Right renal cortex interstitium (tissue), 3 donors: ENCODE measurements around the gene GOLT1A. TPM values are rescaled to one million over a fixed set of nuclear protein-coding genes. Genes with fewer than 3 reads are reported as not detected.

ENCODE experiments used
- DNase-seq, 3 donors: peaks; one replicate each; pipeline ENCODE4 v3.0.0-alpha.2; 2013; ENCODE audit warnings: low read depth in 3 of 3, low spot score in 2 of 3
- polyA plus RNA-seq, 3 donors: library from polyadenylated mRNA; unstranded; fragments of 120-200 nt; gene quantifications; one replicate each; pipeline ENCODE4 v1.2.1, GENCODE V29; 2013; ENCODE audit not compliant: insufficient read length in 3 of 3

GOLT1A gene
- polyA plus RNA-seq, 3 donors: 2.8 to 4.1 (median 3.7) TPM

DNA sequence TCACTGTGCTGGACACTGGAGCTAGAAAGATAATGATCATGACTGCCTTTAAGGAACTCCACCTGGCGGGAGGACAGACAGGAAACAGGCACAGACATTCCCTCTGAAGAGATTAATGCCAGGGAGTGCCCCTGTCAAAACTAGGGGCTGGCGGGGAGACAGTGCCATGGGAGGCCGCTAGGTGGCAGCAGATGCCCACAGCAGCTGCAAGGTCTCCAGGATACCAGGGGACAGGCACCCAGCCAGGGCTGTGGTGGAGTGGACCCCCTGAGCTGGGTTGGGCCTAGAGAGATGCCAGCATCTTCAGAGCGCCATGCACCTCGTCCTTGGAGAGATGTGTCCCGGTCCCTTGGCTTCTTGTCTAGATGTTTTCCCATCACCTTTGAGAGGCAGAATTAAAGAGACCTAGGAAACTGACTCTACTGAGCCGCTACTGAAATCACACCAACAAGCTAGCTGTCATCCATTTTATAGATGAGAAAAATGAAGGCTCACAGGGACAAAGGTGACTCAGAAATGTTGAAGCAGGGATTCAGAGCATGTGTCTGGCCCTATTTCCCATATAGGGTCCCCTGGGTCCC is 51.2 kb downstream of the GOLT1A start:
- peak in 2 of 3 donors; percentile 49 to 60 for DNase-seq

DNA sequence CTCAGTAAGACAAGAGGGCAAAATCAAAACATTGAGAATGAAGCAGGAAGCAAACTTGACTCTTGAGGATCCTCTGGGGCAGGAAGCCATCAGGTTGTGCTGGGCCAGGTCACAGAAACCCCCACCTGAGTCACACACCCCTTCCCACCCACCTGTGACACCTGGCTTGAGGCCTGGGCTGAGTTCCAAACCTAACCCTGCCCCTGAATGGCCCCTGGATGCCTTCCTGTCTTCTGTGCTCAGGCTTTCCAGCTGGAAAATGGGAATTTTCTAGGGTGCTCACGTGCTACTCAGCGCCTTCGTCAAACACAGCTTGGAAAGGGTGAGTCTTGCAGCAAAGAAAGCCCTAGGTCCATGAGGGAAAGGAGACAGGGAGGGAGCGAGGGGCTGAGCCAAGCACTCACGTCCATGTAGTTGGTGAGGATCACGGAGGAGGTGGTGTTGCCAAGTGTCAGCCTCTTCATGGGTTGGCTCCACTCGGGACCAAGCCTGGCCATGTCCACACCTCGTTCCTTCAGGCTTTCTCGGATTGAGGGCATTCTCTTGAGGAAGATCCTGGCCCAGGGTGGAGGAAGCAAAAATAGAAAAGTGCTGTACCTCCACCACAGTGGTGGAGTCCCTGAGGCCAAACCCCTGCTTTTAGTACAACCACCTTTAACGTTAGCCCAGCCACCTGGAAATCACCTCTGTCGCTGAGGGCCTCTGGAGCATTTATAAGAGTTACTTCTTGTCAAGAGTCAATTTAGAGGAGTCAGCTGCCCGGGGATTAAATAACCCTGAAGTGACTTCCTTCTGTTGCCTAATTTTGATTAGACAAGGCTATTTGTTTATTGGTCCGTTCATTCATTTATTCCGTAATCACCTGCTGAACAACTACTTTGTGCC is 51.9 kb downstream of the GOLT1A start:
- DNase-seq: no peak

DNA sequence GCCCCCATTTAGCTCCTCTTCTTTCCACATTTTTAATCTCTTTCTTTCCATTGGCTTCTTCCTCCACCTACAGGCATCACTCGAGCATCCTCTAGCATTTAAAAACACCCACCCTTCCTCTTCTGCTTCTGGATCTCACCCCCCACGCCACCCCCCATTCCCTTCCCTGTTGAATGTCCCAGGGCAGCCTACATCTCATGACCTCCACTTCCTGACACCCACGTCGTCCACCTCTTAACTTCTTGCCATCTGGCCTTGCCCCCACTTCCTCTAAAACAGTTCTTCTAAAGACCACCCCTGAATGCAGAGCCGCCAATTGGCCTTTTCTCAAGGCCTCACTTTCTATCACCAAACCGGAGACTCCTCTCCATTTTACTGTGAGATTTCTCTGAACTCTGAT is 55.8 kb downstream of the GOLT1A start:
- DNase-seq: no peak

DNA sequence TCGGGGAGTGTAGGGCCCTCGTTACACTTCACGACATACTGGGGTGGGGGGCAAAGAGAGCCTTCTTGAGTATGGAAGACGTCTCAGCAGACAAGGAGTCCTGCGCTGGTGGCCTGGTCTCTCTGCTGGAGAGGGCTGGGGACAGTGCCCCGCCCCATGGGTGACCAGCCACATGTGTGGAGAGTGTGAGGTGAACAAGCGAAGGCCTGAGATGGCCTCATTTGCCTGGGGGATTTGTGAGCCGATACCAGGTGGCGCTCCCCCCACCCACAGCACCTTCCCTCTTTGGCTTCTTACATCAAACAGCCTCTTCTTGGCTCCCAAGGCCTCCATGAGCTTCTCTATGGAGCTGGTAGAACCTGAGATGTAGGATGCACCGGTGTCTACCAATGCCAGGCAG is 57.9 kb downstream of the GOLT1A start:
- DNase-seq: no peak

DNA sequence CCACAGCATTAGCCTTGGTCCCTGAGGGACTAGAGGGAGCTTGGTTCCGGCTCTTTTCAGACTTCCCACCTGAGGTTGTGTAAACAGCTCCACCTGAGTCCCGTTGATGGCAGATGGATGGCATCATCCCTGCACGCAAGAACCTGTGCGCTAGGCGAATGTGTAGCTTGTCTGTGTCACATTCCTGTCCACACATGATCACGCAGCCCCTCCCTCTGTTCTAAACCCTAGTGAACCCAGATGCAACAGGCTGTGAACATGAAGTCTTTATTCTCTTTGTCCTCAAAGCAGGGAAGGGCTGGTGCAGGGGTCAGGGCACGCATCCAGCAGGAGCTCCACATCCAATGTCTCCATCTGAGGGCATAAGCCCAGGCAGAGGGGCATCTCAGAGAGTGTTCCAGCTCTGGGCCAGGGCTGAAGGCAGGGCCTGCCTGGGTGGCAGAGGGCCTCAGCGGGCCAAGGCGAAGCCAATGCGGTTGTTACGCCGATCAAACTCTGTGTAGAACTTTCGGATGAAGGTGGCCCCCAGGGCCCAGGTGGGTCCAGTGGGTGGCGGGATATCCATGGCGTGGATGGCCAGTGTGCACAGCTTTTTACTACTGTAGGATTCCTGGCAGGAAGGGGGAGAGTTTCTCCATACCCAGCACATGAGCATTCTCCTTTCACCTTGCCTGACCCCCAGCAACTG is 59.1 kb downstream of the GOLT1A start:
- no peak for DNase-seq

DNA sequence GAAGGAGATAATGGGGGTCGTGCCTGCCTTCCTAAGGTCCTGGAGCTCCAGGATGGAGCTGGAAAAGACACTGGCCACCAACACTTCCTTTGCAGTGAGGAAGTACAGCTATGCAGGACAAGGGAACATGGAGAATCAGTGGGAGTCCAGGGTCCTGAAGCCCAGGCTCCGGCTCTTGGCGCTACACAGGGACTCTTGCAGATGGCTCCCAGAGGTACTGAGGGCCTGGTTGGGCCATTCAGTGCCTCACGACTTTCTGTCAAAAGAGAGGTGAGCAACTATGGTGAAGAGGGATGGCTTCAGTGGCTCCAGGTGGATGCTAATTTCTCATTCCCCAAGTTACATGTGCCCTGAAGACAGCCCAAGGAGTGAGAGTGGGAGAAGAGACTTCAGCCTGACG is 60.1 kb downstream of the GOLT1A start:
- no peak for DNase-seq

DNA sequence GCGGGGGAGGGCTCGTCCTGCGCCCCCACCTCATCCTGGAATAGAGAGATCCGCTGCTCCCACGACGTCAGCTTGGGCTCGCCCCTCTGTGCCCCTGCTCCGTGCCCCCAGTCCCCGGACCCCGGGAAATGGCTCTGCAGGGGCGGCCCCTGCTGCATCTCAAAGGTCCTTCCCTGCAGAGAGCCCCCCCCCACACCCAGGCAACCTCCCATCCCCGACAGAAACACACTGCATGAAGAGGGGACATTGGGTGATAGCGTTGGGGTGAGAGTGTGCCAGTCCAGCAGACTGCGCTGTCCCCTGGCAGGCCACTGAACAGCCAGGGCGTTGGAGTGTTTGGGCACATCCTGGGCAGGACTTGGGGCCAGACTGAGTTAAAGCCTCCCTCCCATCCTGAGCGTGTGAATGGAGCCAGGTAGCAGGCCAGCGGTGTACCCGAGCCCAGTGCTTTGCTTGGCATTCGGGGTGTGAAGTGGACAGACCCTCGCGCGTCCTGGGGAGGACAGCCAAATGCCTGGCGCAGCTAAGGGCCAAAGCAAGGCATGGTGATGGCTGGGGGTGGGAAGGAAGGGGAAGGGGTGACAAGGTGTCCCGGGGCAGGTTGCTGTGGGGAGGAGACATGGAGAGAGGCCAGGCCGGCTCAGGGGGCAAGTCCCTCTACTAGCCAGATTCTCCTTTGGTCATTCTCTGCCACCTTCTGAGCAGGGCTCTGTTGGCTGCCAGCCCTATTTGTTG is 61.3 kb downstream of the GOLT1A start:
- DNase-seq: no peak

DNA sequence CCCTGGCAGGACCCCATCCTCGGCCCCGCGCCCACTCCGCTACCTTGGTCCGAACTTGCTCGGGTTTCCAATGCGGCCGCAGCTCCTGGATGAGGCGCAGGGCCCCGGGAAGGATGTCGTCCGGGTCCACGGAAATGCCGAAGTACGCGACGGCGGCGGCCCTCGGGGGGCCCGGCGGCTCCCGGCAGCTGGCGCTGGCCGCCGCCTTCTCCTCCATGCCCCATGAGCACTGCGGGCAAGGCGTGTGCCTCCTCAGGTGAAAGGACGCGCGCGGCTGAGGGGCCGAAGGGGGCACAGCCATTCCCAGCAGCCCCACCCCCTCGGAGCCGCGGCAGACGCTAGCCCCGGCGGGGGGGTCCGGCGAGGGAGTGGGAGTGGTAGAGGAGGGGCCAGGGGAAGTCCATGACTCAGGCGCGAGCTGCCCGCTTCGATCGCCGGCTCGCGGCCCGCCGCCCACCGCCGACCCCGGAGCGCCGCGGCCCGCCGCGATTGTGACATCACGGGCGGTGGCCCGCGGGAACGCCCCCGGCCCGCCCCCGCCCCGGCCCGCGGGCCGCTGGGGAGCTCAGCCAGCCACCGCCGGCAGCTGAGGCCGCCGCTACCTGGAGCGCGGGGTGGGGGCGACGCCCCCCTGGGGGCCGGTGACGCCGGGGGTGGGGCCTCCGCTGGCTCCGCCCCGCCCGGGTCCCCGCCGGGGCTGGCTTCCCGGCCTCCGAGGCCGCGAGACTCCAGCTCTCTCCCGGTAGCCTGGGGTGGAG is 62.1 kb downstream of the GOLT1A start, which contains the start of gene ETNK2:
Gene ETNK2 (minus strand): TSS at position 493 of the 758 bp plus-strand sequence. CDS start 192 bp downstream, at position 301.
- DNase-seq: no peak

DNA sequence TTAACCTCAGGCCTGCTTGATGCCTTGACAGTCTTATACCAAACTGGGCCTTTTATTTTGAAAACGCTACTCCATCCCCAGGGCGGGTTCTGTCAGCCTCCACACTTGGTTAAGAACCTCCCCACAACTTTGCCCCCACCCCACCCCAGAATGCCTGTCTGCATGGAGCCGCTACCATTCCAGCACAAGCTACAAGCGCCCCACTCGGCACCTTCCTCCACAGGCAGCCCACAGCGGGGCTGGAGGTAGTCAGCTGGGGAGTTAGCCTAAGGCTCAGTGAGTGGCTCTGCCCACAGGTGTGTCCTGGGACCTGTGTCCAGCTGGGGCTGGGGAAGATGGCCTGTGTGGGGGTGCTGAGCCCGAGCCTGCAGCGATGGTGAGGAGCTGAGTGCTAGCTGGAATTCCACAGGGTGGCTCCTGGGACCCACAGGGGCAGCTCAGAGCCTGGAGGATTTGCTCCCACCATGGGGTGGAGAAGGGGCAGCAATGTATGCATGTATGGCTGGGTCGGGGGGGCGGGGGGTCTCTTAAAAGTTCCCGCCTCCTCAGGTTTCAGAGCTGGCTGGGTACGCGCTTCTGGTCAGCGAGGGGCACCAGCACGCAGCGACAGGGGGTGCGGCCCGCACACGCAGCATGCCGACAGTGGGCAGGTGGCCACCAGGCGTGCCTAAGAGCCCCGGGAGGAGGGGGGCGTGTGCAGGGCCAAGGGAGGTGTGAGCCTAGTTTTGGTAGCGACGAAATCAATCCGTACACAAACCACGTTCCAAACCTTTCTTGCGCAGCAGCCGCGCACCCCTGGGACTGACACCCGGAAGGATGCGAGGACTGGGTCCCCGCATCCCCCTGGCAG is 62.9 kb downstream of the GOLT1A start:
- DNase-seq: no peak

DNA sequence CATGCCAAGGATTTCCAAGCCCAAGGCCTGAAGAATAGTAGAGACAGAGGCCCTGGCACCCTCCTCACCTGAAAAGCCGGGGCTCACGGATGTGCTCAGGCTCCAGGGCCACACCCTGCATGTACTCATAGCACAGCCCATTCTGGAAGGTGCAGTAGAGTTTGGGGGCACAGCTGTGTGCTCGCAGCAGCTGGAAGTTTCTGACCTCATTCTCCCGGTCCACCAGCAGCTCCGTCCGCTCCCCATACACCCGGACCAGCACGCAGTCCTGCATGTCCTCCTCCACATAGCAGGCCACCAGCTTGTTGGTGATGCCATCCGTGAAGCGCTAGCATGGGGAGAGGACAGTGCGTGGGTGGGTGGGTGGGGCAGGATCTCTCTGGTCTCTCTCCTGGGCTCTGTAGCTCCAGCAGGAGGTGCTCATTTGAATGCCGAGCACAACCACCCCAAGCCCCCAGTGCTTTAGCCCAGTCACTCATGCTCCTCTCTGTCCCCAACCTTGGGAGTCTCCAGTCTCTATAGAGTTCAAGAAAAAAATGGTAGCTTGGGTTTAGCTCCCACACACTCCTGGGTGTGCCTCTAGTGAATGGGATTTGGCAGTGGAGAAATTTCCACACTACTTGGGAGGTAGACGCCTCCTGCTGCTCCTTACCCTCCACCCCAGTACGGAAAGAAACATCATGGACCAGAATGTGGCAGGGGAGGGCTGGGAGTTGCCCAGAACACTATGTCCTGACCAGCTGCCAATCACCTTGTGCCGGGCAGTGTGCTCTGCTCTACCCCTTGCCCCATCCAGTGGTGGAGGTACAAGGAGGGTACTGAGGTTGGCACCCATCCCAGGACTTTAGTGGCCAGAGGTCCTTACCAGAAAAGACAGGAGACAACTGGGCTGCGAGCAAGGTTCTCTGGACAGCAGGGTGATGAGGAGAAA is 63.9 kb downstream of the GOLT1A start:
- no peak for DNase-seq

DNA sequence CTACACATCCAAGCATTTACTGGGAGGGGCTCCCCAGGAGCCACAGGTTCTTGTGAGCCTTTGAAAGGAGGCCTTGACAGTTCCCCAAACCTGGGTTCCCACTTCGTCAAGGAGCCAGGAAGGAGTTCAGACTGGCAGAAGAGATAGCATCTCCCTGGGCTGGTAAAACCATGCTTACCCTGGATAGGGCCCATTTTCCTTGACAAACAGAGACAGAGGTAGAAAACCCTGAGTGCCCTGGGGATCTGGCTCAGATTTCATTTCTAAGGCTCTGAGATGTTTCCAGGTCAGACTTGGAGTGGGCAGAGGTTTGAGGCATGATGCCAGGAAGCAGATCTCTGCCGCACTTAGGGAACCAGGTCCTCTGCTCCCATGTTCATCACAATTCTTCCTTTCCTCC is 64.7 kb downstream of the GOLT1A start:
- no peak for DNase-seq

Other genes with a start within 250 kb of the GOLT1A start
- gene SOX13, start 140.9 kb downstream of the GOLT1A start, polyA plus RNA-seq: 10 to 100 TPM; 37.9 to 40.9 (median 40.6) TPM
- gene ETNK2, start 61.9 kb downstream of the GOLT1A start, polyA plus RNA-seq: 10 to 100 TPM; 24.2 to 27.6 (median 25.0) TPM
- gene REN, start 47.7 kb downstream of the GOLT1A start, polyA plus RNA-seq: 100 to 1,000 TPM in 2 of 3 donors, 10 to 100 TPM in 1; 64.3 to 197 (median 111) TPM
- gene KISS1, start 17.5 kb downstream of the GOLT1A start, polyA plus RNA-seq: 1 to 10 TPM in 2 of 3 donors, under 1 TPM in 1; 0.35 to 1.4 (median 1.3) TPM
- 10 to 100 TPM; 37.8 to 45.2 (median 39.7) TPM for gene PLEKHA6, start 145.9 kb upstream of the GOLT1A start, polyA plus RNA-seq
- gene PPP1R15B, start 197.8 kb upstream of the GOLT1A start, polyA plus RNA-seq: 10 to 100 TPM; 39.7 to 43.2 (median 39.7) TPM